Measurements from ENCODE around the gene CCDC85B.

CCDC85B gene

GRCh38 chr11:65863889-65864705 lies 26.4 kb upstream of the CCDC85B start:
- no peak for TF ChIP-seq EP300 (IDR thresholded peaks at IDR 0.05; ENCODE audit: borderline replicate concordance)

GRCh38 chr11:65864706-65865471 lies 25.6 kb upstream of the CCDC85B start:
- TF ChIP-seq RAD21 (IDR thresholded peaks at IDR 0.05; ENCODE audit: low read depth), result no peak
- no peak for TF ChIP-seq TCF12 (IDR thresholded peaks at IDR 0.05; ENCODE audit: low read depth)
- no peak for TF ChIP-seq YY1 (IDR thresholded peaks at IDR 0.05; ENCODE audit: low read depth)
- no peak for TF ChIP-seq ZBTB7A (IDR thresholded peaks at IDR 0.05; ENCODE audit: low read depth)
- no peak for TF ChIP-seq EP300 (IDR thresholded peaks at IDR 0.05; ENCODE audit: borderline replicate concordance)
- TF ChIP-seq EGR1 (IDR thresholded peaks at IDR 0.05), result no peak
- no peak for TF ChIP-seq MAX (IDR thresholded peaks at IDR 0.05)

- no peak for TF ChIP-seq USF1 (IDR thresholded peaks at IDR 0.05)
- no peak for TF ChIP-seq TCF12 (IDR thresholded peaks at IDR 0.05; ENCODE audit: low read depth)
- TF ChIP-seq ZBTB7A (IDR thresholded peaks at IDR 0.05; ENCODE audit: low read depth), result no peak
- no peak for TF ChIP-seq RAD21 (IDR thresholded peaks at IDR 0.05; ENCODE audit: low read depth)
- TF ChIP-seq CEBPB (IDR thresholded peaks at IDR 0.05), result no peak
- TF ChIP-seq FOXM1 (IDR thresholded peaks at IDR 0.05; ENCODE audit: borderline replicate concordance, low read depth), result no peak
- TF ChIP-seq NFIC (IDR thresholded peaks at IDR 0.05), result no peak
- no peak for TF ChIP-seq EGR1 (IDR thresholded peaks at IDR 0.05)
- TF ChIP-seq YY1 (IDR thresholded peaks at IDR 0.05; ENCODE audit: low read depth), result no peak
- TF ChIP-seq TAF1 (IDR thresholded peaks at IDR 0.05; ENCODE audit: low read depth), result no peak
- no peak for TF ChIP-seq EP300 (IDR thresholded peaks at IDR 0.05; ENCODE audit: borderline replicate concordance)
- TF ChIP-seq REST (IDR thresholded peaks at IDR 0.05; ENCODE audit: low read depth), result no peak
- TF ChIP-seq CREB1 (IDR thresholded peaks at IDR 0.05; ENCODE audit: low read depth), result no peak
- no peak for TF ChIP-seq TEAD4 (IDR thresholded peaks at IDR 0.05)
- TF ChIP-seq MAX (IDR thresholded peaks at IDR 0.05), result no peak
Measured at GRCh38 chr11:65865550-65866172, 24.8 kb upstream of the CCDC85B start.

GRCh38 chr11:65866509-65867283 lies 23.8 kb upstream of the CCDC85B start:
- no peak for TF ChIP-seq CREB1 (IDR thresholded peaks at IDR 0.05; ENCODE audit: low read depth)
- TF ChIP-seq CEBPB (IDR thresholded peaks at IDR 0.05), result no peak
- TF ChIP-seq USF1 (IDR thresholded peaks at IDR 0.05), result no peak
- no peak for TF ChIP-seq FOXM1 (IDR thresholded peaks at IDR 0.05; ENCODE audit: borderline replicate concordance, low read depth)
- no peak for TF ChIP-seq EGR1 (IDR thresholded peaks at IDR 0.05)
- TF ChIP-seq MAX (IDR thresholded peaks at IDR 0.05), result no peak
- TF ChIP-seq TAF1 (IDR thresholded peaks at IDR 0.05; ENCODE audit: low read depth), result no peak
- TF ChIP-seq REST (IDR thresholded peaks at IDR 0.05; ENCODE audit: low read depth), result no peak
- TF ChIP-seq ZBTB7A (IDR thresholded peaks at IDR 0.05; ENCODE audit: low read depth), result no peak
- no peak for TF ChIP-seq NFIC (IDR thresholded peaks at IDR 0.05)
- no peak for TF ChIP-seq RAD21 (IDR thresholded peaks at IDR 0.05; ENCODE audit: low read depth)
- no peak for TF ChIP-seq TCF12 (IDR thresholded peaks at IDR 0.05; ENCODE audit: low read depth)
